NCI-H526 (cell line): Measurements from ENCODE around the gene CIDEB.

ENCODE experiments used
- DNase-seq, 2 experiments: peaks; one replicate each; lab custom pipeline; 2025; lab: John Stamatoyannopoulos, UW

The CIDEB gene

GRCh38 chr14:24290746-24291145 is 17.0 kb downstream of the CIDEB start:
- no peak for DNase-seq

GRCh38 chr14:24289649-24290280 is 18.0 kb downstream of the CIDEB start:
- DNase-seq: no peak

- DNase-seq: no peak
These were observed 20.8 kb downstream of the CIDEB start for GRCh38 chr14:24286996-24287395.

GRCh38 chr14:24285351-24285750 is 22.4 kb downstream of the CIDEB start:
- DNase-seq: no peak

GRCh38 chr14:24284501-24285035 is 23.2 kb downstream of the CIDEB start:
- no peak for DNase-seq

DNA sequence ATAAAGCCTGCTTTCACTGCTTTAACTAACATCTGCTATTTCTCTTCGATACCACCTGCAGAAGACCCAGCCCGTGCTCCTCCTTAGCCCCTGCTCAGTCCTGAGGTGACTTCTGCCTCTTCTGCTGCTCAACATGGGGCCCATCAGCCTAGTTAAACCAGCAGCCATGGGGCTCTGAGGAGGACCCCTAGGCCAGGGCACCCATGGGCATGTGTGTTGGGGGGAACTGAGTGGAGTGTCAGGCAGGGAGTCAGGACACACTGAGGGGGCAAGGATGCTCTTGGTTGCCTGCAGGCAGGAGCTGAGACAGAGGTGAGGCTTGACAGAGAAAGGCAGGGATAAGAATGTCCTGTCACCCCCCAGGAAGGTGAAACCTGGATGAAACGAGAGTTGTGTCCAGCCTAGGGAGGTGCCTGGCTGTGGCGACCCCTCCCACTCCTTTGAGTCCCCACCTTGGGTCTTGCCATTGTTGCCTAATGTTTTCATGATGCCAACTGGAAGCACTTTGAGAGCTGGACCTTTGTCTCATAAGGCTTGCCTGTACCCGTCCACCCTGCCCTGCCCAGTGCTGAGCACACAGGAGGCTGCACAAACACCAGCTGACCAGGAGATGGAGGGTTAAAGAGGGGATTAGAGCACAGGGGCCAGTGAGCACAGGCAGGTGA is 23.8 kb downstream of the CIDEB start:
- no peak for DNase-seq

GRCh38 chr14:24282736-24283135 is 25.0 kb downstream of the CIDEB start:
- no peak for DNase-seq

GRCh38 chr14:24281636-24282035 is 26.1 kb downstream of the CIDEB start:
- DNase-seq: no peak

- no peak for DNase-seq
These were observed 26.8 kb downstream of the CIDEB start for GRCh38 chr14:24280797-24281460.

DNA sequence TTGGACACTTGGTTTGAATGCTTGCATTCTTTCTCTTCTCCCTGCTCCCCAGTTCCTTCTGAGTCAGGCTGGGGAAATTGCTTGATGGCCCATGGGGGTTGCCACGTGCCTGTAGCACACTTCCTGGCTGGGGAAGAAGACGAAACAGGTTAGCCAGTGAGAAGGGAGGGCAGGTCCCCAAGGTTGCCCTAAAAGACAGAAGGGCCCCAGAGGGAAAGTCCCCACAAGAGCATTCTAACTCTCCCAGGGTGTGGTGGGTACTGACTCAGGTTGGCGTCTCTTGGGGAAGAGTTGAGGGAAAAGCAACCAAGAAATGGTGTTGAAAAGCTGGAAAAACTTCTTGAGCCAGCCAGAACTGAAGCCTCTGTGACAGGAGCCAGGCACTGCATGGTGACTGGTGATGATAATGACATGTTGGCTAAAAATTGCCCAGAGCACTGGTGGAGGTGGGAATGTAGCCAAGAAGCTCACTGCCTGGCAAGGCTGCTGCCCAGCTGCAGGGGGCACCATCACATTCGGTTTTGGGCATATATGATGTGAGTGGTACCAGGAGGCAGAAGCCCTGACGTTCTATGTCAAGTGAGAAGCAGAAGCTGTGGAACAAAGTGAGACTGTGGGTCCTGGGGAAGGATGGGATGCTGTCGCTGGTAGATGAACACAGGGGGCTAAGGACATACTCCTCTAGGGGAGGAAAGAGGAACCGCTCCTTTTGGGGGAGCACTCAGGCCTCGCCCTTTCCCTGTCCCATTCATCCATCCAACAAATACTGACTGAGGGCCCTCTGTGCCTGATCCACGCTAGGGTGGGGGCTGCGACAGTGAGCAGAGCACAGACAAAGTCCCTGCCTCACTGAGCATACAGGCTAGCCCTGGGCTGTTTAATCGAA is 28.2 kb downstream of the CIDEB start:
- peak in 1 of 2 experiments; percentile 36 for DNase-seq

DNA sequence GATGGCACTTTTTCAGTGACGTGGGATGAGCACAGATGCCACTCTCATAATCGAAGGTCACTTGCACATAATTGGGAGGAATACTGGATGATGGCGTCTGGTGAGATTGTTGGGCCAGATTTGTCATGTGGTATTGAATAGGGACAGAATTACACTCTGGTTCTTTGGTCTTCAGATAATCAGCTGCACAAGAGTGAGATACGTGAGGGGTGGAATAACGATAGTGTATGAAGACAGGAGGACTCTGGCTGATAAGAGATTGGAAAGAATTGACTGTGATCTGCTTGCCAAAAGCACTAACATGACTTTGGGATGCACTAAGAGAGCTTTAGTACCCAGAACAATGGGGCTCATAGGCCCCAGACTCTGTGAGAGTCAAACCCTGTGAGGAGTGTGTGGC is 29.4 kb downstream of the CIDEB start:
- no peak for DNase-seq

DNA sequence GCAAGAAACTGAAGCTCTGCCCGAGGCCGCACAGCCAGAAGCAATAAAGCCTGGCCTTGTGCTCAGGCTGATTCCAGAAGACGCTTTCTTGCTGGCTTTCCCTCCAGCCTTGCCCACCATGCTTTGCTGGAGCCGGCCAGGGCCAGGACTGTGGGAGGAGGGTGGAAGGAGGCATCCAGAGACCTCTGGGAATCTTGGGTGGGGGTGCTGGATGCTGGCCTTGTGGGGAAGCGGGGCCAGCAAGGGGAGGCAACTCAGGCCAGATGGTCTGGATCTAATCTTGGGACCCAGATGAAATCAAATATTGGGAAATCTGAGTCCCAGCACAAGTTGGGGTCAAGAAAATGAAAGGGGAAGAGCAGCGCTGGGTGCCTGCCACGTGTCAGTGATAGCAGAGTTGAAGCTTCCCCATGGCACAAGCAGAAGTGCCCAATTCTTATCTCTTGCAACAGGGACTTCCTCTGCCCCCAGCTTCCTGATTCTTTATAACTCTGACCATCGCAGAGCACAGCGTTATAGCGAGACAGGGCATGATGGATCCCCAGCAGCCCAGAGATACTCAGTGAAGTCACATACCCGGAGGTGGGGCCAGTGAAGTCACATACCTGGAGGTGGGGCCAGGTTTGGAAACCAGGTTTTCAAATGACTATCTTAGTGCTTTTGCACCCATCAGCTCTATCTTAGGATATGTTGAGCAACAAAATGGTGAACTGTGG is 30.0 kb downstream of the CIDEB start:
- DNase-seq: no peak

GRCh38 chr14:24277071-24277470 is 30.7 kb downstream of the CIDEB start:
- DNase-seq: no peak

DNA sequence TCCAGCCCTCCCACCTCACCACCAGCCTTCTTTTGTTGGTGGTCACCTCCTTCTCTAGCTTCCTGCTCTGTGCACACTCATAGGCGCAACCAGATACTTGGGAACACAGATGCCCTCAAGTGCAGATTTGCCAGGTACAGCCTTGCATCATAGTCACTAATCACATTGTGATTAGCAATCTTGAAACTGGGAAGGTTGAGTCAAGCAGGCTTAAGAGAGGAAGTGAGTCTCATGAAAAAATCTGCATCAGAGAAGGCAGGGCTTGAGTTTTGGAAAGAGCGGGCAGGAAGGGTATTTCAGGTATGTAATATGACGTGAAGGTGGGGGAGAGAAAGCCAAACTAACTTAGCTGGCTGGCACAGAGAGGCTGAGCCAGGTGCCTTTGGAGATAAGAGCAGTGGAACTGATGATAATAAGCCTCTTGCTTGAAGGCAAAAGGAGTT is 33.7 kb downstream of the CIDEB start:
- DNase-seq: no peak

DNA sequence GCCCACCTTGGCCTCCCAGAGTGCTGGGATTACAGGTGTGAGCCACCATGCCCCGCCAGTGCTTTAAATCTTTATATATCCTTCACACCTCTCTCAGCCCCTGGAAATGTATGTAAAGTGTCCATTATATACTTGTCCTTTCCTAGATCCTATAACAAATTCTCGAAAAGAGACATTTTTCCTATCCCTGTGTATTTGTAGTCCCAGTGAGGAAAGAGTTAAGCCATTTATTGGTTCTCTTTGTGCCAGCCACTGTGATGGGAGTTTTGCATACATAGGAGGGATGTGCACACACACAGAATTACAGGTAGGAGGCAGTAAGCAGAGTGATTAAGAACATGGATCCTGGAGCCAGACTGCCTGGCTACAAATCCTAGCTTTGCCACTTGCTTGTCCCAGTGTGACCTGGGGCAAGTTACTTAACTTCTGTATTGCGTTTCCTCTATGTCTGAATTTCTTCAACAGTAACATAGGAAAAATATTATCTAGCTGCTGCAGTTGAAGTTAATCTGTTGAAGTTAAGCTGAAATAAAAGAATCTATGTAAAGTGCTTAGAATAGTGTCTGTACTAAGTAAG is 34.3 kb downstream of the CIDEB start:
- DNase-seq: peak; percentile 65 to 79

- no peak for DNase-seq
These were observed 35.3 kb downstream of the CIDEB start for GRCh38 chr14:24272467-24272866.

DNA sequence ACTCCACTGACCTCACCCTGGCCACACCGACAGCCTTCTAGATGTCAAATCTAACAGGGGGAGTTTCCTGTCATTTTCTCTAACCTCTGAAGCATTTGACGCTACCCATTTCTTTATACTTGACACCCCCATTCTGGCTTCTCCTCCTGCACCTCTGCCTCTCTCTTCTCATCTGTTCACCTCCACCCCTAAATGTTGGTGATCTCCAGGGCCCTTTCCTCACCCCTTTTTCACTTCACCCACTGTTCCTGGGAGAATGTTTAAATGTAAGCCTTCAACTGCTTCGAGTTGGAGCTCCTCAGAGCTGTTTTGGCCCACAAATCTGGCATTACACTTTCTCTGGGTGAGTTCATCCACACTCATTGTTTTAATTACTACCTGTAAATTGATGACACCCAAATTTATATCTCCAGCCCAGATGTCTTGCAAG is 35.9 kb downstream of the CIDEB start:
- DNase-seq: no peak

DNA sequence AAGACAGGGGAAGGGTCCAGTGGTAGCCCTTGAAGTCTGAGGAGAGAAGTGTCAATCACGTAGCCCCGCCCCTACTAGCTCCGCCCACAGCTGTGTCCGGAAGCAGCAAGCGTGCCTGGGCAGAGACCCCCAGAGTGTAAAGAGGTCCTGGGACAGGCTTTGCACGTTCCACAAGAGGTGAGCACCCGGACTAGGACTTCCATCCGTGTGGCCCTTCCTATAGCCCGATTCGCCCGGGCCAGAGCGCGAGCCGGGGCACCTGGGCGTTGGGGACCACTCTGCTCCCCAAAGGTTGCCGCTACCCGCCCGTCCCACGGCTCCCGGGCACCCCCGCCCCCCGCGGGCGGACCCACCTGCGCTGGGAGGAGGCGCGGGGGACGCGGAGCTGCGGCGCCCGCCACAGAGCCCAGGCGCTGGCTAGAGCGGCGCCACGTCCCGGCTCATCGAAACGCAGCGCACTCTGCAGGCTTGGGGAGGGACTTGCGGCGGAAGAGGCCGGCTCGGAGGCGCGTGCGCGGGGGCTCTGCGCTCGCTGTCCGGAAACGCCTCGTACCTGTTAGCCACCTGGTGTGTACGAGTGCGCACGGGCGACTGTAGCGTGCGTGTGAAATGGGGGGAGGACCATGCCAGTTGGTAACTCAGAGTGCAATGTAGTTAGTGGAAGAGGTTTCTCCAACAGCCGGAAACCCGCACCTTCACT is 36.5 kb downstream of the CIDEB start, which contains the start of gene RABGGTA:
Gene RABGGTA (minus strand): TSS at position 464 of the 700 bp plus-strand sequence. CDS start 482 bp downstream, outside the sequence.
- DNase-seq: peak; percentile 86 to 95

DNA sequence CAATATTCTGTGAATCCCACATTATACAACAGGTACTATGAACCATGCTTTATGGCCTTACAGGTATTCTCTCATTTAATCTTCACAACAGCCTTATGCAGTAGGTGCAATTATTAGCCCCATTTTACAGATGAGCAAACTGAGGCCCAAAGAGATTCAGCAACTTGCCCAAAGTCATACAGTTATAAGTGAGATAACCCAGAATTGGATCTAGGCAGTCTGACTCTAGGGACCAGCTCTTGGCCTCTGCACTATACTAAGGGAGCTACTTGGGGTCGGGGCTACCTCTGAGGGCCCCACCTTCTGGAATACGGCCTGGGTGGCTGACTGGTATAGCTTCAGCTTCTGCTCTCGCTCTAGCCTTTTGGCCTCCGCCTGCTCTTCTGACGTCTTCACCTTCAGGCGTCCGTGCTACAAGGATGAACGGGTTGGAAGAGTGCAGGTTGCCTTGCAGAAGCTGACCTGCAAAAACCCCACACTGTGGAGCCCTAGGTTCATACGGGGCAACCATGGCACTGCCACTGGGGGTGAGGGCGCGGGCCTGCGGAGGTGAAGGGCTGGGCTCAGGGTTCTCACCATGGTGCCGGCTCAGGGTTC is 37.1 kb downstream of the CIDEB start:
- no peak for DNase-seq
